ENCODE results near the gene SLC36A1. TPM values are rescaled to one million over a fixed set of nuclear protein-coding genes. Genes with fewer than 3 reads are reported as not detected.

The SLC36A1 gene
- total and polyA plus RNA-seq, 9 donors: 1.9 to 9.7 (median 5.4) TPM

GRCh38 chr5:151480384-151481293, 33.2 kb downstream of the SLC36A1 start:
- DNase-seq: no peak
- Histone ChIP-seq H3K36me3 (no peaks in the 10 kb centered on the region), H3K27ac (no peak overlapping the region), H3K4me3 (no peak overlapping the region), H3K9me3 (no peaks in the 10 kb centered on the region), H3K4me1 (ENCODE audit: insufficient read depth) (no peaks in the 10 kb centered on the region), H3K27me3 (no peaks in the 10 kb centered on the region)
- intact Hi-C loops (cut with DNase I): no loop called here
- WGBS, 3 donors: 39 to 53% (median 47%) methylated on average over 7 of the region's 7 CpGs
- TF ChIP-seq POLR2A (IDR thresholded peaks at IDR 0.05) (no peak), EP300 (IDR thresholded peaks at IDR 0.05) (no peak), CTCF (IDR thresholded peaks at IDR 0.05) (no peak)

DNA sequence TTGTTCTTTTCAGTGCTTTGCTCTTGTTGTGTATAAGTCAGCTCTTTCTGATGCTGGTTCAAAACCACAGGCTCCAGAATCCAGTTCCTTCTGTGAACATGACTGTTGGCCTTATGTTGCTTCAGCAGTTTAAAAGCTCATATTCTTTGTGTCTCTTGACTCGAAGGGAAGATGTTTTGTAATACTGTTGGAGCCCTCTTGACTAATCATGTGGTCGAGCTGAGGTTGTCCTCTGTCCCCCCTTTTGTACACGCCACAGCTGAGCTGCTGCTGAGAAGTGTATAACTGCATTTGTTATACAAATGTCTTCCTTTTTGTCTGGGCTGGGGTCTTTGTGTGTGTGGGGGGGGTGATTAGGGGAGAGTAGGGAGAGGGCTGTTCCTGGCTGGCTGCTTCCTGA, 35.8 kb downstream of the SLC36A1 start:
- intact Hi-C loops (cut with DNase I): no loop called here
- Histone ChIP-seq H3K4me1 (ENCODE audit: insufficient read depth) (no peaks in the 10 kb centered on the region), H3K4me3 (no peak overlapping the region), H3K27ac (no peak overlapping the region), H3K36me3 (no peaks in the 10 kb centered on the region), H3K27me3 (no peaks in the 10 kb centered on the region), H3K9me3 (no peaks in the 10 kb centered on the region)
- no peak for DNase-seq
- 83 to 87% (median 87%) methylated on average over 3 of the region's 3 CpGs for WGBS, 3 donors
- TF ChIP-seq CTCF (IDR thresholded peaks at IDR 0.05) (no peak), POLR2A (IDR thresholded peaks at IDR 0.05) (no peak), EP300 (IDR thresholded peaks at IDR 0.05) (no peak)

DNA sequence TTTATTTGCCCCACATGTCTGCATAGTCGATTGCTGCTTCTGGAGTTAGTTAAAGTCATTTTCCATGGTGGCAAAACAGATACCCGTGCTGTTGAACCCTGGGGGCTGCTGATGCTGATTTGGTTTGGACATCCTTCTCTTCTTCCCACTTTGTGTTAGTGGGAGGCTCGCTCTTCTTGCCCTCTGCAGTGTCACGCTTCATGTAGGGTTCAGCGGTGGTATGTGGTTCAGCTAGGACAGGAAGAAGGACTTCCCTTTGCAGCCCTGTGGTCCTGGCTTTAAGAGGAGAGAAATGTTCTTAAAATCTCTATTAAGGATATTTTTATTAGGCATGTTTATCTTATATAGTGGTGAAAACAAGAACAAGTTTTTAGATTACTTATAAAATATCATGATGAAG, 36.2 kb downstream of the SLC36A1 start:
- 82 to 85% (median 84%) methylated on average over 5 of the region's 5 CpGs for WGBS, 3 donors
- H3K36me3 ChIP-seq: no peaks in the 10 kb centered on the region
- no peak for DNase-seq
- TF ChIP-seq CTCF (IDR thresholded peaks at IDR 0.05) (no peak), EP300 (IDR thresholded peaks at IDR 0.05) (no peak)
- H3K4me1 ChIP-seq (ENCODE audit: insufficient read depth): no peaks in the 10 kb centered on the region
- H3K9me3 ChIP-seq: no peaks in the 10 kb centered on the region
- H3K27me3 ChIP-seq: no peaks in the 10 kb centered on the region
- intact Hi-C loops (cut with DNase I): no loop called here
- no peak overlapping the region for H3K27ac ChIP-seq
- H3K4me3 ChIP-seq: no peak overlapping the region

DNA sequence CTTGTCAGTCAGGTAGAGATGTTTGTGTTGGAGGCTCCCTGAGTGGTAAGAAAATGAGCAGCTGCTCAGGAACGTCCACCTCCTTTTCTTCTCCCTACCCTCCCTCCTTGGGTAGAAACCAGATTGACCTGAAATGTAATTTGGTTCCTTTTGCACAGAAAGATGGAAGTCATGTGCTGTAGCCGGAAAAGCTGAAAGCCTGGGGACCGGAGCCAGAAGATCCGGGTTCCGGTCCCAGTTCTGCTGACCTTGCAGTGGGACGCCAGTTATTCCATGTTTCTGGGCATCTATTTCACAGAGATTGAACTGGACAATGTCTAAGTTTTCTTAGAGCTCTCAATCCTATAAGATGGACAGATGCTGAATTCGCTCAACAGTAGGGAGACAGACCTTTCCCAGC, 40.1 kb downstream of the SLC36A1 start:
- TF ChIP-seq CTCF (IDR thresholded peaks at IDR 0.05) (no peak), POLR2A (IDR thresholded peaks at IDR 0.05) (no peak), EP300 (IDR thresholded peaks at IDR 0.05) (no peak)
- no peaks in the 10 kb centered on the region for H3K36me3 ChIP-seq
- 92 to 96% (median 95%) methylated on average over 7 of the region's 7 CpGs for WGBS, 3 donors
- H3K4me3 ChIP-seq: no peak overlapping the region
- no peak overlapping the region for H3K27ac ChIP-seq
- H3K4me1 ChIP-seq (ENCODE audit: insufficient read depth): no peaks in the 10 kb centered on the region
- intact Hi-C loops (cut with DNase I): no loop called here
- H3K9me3 ChIP-seq: no peaks in the 10 kb centered on the region
- DNase-seq: no peak
- no peaks in the 10 kb centered on the region for H3K27me3 ChIP-seq

All from ovary (tissue), 9 donors.